HEK293 (cell line): ENCODE results near the gene OR5V1.

ENCODE experiments used
- CTCF ChIA-PET: fragments of 350-600 bp; formaldehyde crosslinking; extraction: SDS; loops from one replicate; lab custom pipeline; 2021; ENCODE audit warnings: antibody characterized with exemption; lab: Yijun Ruan, JAX
- POLR2A ChIA-PET: fragments of 300-600 bp; formaldehyde crosslinking; extraction: SDS; loops from one replicate; lab custom pipeline; 2020; ENCODE audit warnings: antibody characterized with exemption, inconsistent platforms; lab: Yijun Ruan, JAX
- H3K27ac ChIP-seq: fragments of 200-500 bp; sonication (Bioruptor generic); 2 replicates; pipeline ENCODE4 v1.5.1; 2014; ENCODE audit warnings: low read depth, low read length, control low read depth, inconsistent platforms; ENCODE audit errors: extremely low read depth
- H3K36me3 ChIP-seq, 2 experiments: fragments of 200-500 bp in 1 of 2; sonication (Bioruptor generic) in 1 of 2; 1 replicate in 1 of 2; 2 replicates in 1 of 2; pipeline ENCODE4 v1.5.1; 2014 to 2017; ENCODE audit warnings: inconsistent platforms in 2 of 2, low read length in 2 of 2; ENCODE audit not compliant: control insufficient read depth in 2 of 2, insufficient read depth in 1 of 2
- H3K4me1 ChIP-seq: fragments of 200-500 bp; sonication (Bioruptor generic); 2 replicates; pipeline ENCODE4 v1.5.1; 2014; ENCODE audit warnings: mild to moderate bottlenecking, low read length, inconsistent platforms; ENCODE audit not compliant: control insufficient read depth, insufficient read depth
- H3K4me3 ChIP-seq: 2 replicates; pipeline ENCODE4 v1.5.1; 2011; ENCODE audit warnings: low read depth, mild to moderate bottlenecking, control low read depth, low read length, moderate library complexity
- H3K9me3 ChIP-seq: fragments of 200-500 bp; sonication (Bioruptor generic); 2 replicates; pipeline ENCODE4 v1.5.1; 2014; ENCODE audit warnings: low read depth, low read length, inconsistent platforms; ENCODE audit not compliant: control insufficient read depth, insufficient read depth
- IKZF3 ChIP-seq: fragments of 450-650 bp; IDR thresholded peaks from 2 replicates; pipeline ENCODE4 v1.5.0; 2018; ENCODE audit warnings: missing biosample characterization, mild to moderate bottlenecking, missing genetic modification characterization, moderate library complexity
- KLF9 ChIP-seq: fragments of 450-650 bp; formaldehyde crosslinking; IDR thresholded peaks from 2 replicates; pipeline ENCODE4 v1.5.1; 2016; ENCODE audit warnings: missing biosample characterization, missing genetic modification characterization, low read depth
- SALL2 ChIP-seq: fragments of 450-650 bp; formaldehyde crosslinking; IDR thresholded peaks from 2 replicates; pipeline ENCODE4 v1.5.0; 2017; ENCODE audit warnings: missing biosample characterization, mild to moderate bottlenecking, missing genetic modification characterization, borderline replicate concordance
- SCRT1 ChIP-seq: fragments of 450-650 bp; formaldehyde crosslinking; IDR thresholded peaks from 2 replicates; pipeline ENCODE4 v1.5.1; 2016; ENCODE audit warnings: missing biosample characterization, missing genetic modification characterization, borderline replicate concordance
- SP7 ChIP-seq: fragments of 450-650 bp; formaldehyde crosslinking; IDR thresholded peaks from 2 replicates; pipeline ENCODE4 v1.5.1; 2016; ENCODE audit warnings: missing biosample characterization, missing genetic modification characterization
- ZBTB7A ChIP-seq: fragments of 450-650 bp; formaldehyde crosslinking; IDR thresholded peaks from 2 replicates; pipeline ENCODE4 v1.5.1; 2016; ENCODE audit warnings: low read depth, missing biosample characterization, missing genetic modification characterization
- ZFP69B ChIP-seq: fragments of 450-650 bp; formaldehyde crosslinking; IDR thresholded peaks from 2 replicates; pipeline ENCODE4 v1.5.1; 2016; ENCODE audit warnings: missing biosample characterization, missing genetic modification characterization
- ZIC2 ChIP-seq: fragments of 450-650 bp; formaldehyde crosslinking; IDR thresholded peaks from 2 replicates; pipeline ENCODE4 v1.5.1; 2016; ENCODE audit warnings: missing biosample characterization, missing genetic modification characterization
- ZNF146 ChIP-seq: fragments of 450-650 bp; formaldehyde crosslinking; IDR thresholded peaks from 2 replicates; pipeline ENCODE4 v1.5.1; 2016; ENCODE audit warnings: missing biosample characterization, missing genetic modification characterization
- ZNF169 ChIP-seq: fragments of 450-650 bp; formaldehyde crosslinking; IDR thresholded peaks from 2 replicates; pipeline ENCODE4 v1.5.1; 2016; ENCODE audit warnings: missing biosample characterization, missing genetic modification characterization
- ZNF175 ChIP-seq: fragments of 450-650 bp; formaldehyde crosslinking; IDR thresholded peaks from 2 replicates; pipeline ENCODE4 v1.5.1; 2016; ENCODE audit warnings: missing biosample characterization, missing genetic modification characterization
- ZNF184 ChIP-seq: fragments of 450-650 bp; IDR thresholded peaks from 2 replicates; pipeline ENCODE4 v1.5.1; 2018; ENCODE audit warnings: missing biosample characterization, mild to moderate bottlenecking, missing genetic modification characterization
- ZNF2 ChIP-seq: fragments of 450-650 bp; formaldehyde crosslinking; IDR thresholded peaks from 2 replicates; pipeline ENCODE4 v1.5.1; 2016; ENCODE audit warnings: missing biosample characterization, missing genetic modification characterization
- ZNF211 ChIP-seq: fragments of 450-650 bp; formaldehyde crosslinking; IDR thresholded peaks from 2 replicates; pipeline ENCODE4 v1.5.1; 2016; ENCODE audit warnings: low read depth, missing biosample characterization, missing genetic modification characterization
- ZNF214 ChIP-seq: fragments of 450-650 bp; formaldehyde crosslinking; IDR thresholded peaks from 2 replicates; pipeline ENCODE4 v1.5.1; 2017; ENCODE audit warnings: missing biosample characterization, mild to moderate bottlenecking, missing genetic modification characterization, borderline replicate concordance
- ZNF341 ChIP-seq: fragments of 450-650 bp; formaldehyde crosslinking; IDR thresholded peaks from 2 replicates; pipeline ENCODE4; 2016; ENCODE audit warnings: low read depth, missing biosample characterization, missing genetic modification characterization
- ZNF449 ChIP-seq: fragments of 450-650 bp; formaldehyde crosslinking; IDR thresholded peaks from 2 replicates; pipeline ENCODE4 v1.5.1; 2017; ENCODE audit warnings: missing biosample characterization, mild to moderate bottlenecking, missing genetic modification characterization, moderate library complexity
- ZNF510 ChIP-seq: fragments of 450-650 bp; formaldehyde crosslinking; IDR thresholded peaks from 2 replicates; pipeline ENCODE4 v1.5.1; 2018; ENCODE audit warnings: mild to moderate bottlenecking, missing genetic modification characterization, missing biosample characterization; ENCODE audit not compliant: insufficient replicate concordance
- ZNF654 ChIP-seq: fragments of 450-650 bp; formaldehyde crosslinking; IDR thresholded peaks from 2 replicates; pipeline ENCODE4 v1.5.1; 2016; ENCODE audit warnings: low read depth, missing biosample characterization, missing genetic modification characterization
- ZNF76 ChIP-seq: fragments of 450-650 bp; formaldehyde crosslinking; IDR thresholded peaks from 2 replicates; pipeline ENCODE4; 2016; ENCODE audit warnings: low read depth, missing biosample characterization, missing genetic modification characterization, borderline replicate concordance
- ZNF777 ChIP-seq: fragments of 450-650 bp; formaldehyde crosslinking; IDR thresholded peaks from 2 replicates; pipeline ENCODE4 v1.5.1; 2017; ENCODE audit warnings: missing biosample characterization, missing genetic modification characterization, borderline replicate concordance
- TF ChIP-seq, protein P1 (sequence below): fragments of 450-650 bp; formaldehyde crosslinking; IDR thresholded peaks from 2 replicates; pipeline ENCODE4 v1.5.1; 2016; ENCODE audit warnings: missing biosample characterization, missing genetic modification characterization
- TF ChIP-seq, protein P2 (sequence below): fragments of 450-650 bp; formaldehyde crosslinking; IDR thresholded peaks from 2 replicates; pipeline ENCODE4 v1.5.1; 2016; ENCODE audit warnings: missing biosample characterization, missing genetic modification characterization
- TF ChIP-seq, protein P3 (sequence below): fragments of 450-650 bp; IDR thresholded peaks from 2 replicates; pipeline ENCODE4 v1.5.1; 2018; ENCODE audit warnings: missing biosample characterization, missing genetic modification characterization

The OR5V1 gene

DNA sequence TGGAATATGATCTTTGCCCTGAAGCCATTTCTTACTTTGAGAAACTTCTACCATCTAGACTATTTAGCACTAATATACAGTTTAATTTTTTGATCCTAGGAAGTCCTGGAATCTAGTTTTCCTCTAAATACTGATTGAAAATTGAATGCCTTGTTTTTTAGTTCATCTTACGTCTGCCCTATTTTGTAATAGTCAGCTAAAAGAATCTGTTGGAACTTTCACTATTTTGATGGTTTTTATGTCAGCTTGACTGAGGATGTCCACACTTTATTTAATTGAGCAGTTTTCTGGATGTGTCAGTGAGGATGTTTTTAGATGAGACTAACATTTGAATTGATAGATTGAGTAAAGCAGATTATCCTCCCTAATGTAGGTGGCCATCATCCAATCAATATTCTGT is 35.1 kb upstream of the OR5V1 start (continued):
- TF ChIP-seq, protein P1, sequence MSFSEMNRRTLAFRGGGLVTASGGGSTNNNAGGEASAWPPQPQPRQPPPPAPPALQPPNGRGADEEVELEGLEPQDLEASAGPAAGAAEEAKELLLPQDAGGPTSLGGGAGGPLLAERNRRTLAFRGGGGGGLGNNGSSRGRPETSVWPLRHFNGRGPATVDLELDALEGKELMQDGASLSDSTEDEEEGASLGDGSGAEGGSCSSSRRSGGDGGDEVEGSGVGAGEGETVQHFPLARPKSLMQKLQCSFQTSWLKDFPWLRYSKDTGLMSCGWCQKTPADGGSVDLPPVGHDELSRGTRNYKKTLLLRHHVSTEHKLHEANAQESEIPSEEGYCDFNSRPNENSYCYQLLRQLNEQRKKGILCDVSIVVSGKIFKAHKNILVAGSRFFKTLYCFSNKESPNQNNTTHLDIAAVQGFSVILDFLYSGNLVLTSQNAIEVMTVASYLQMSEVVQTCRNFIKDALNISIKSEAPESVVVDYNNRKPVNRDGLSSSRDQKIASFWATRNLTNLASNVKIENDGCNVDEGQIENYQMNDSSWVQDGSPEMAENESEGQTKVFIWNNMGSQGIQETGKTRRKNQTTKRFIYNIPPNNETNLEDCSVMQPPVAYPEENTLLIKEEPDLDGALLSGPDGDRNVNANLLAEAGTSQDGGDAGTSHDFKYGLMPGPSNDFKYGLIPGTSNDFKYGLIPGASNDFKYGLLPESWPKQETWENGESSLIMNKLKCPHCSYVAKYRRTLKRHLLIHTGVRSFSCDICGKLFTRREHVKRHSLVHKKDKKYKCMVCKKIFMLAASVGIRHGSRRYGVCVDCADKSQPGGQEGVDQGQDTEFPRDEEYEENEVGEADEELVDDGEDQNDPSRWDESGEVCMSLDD, result no peak
- TF ChIP-seq KLF9 (tag by site-specific recombination) (no peak), IKZF3 (no peak)

GRCh38 chr6:29399525-29399924 is 30.9 kb upstream of the OR5V1 start:
- H3K9me3 ChIP-seq, result no peaks in the 10 kb centered on the region
- ChIA-PET CTCF (interaction anchor here (0.8 to 1.2 kb wide), 3 partner anchors 15 to 254 kb away, joined by 5 to 7 read pairs (median 6); partner anchors contain the start of gene OR12D1), POLR2A (no interaction called here)
- H3K4me3 ChIP-seq, result no peak overlapping the region
- H3K36me3 ChIP-seq, result no peaks in the 10 kb centered on the region
- no peak overlapping the region for H3K27ac ChIP-seq
- TF ChIP-seq ZNF211 (tag by site-specific recombination) (no peak), ZNF341 (no peak), ZNF184 (tag by site-specific recombination) (no peak), ZNF76 (no peak), ZNF214 (tag by site-specific recombination) (no peak), SP7 (tag by site-specific recombination) (no peak), ZBTB7A (tag by site-specific recombination) (no peak), ZIC2 (tag by site-specific recombination) (no peak)
- TF ChIP-seq, protein P2, sequence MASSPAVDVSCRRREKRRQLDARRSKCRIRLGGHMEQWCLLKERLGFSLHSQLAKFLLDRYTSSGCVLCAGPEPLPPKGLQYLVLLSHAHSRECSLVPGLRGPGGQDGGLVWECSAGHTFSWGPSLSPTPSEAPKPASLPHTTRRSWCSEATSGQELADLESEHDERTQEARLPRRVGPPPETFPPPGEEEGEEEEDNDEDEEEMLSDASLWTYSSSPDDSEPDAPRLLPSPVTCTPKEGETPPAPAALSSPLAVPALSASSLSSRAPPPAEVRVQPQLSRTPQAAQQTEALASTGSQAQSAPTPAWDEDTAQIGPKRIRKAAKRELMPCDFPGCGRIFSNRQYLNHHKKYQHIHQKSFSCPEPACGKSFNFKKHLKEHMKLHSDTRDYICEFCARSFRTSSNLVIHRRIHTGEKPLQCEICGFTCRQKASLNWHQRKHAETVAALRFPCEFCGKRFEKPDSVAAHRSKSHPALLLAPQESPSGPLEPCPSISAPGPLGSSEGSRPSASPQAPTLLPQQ, result no peak
- TF ChIP-seq, protein P3, sequence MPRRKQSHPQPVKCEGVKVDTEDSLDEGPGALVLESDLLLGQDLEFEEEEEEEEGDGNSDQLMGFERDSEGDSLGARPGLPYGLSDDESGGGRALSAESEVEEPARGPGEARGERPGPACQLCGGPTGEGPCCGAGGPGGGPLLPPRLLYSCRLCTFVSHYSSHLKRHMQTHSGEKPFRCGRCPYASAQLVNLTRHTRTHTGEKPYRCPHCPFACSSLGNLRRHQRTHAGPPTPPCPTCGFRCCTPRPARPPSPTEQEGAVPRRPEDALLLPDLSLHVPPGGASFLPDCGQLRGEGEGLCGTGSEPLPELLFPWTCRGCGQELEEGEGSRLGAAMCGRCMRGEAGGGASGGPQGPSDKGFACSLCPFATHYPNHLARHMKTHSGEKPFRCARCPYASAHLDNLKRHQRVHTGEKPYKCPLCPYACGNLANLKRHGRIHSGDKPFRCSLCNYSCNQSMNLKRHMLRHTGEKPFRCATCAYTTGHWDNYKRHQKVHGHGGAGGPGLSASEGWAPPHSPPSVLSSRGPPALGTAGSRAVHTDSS (tag by site-specific recombination), result no peak
- H3K4me1 ChIP-seq, result no peaks in the 10 kb centered on the region

GRCh38 chr6:29395331-29395730 is 26.7 kb upstream of the OR5V1 start, which contains the start of gene OR12D2:
Gene OR12D2, plus strand, starts transcription at chr6:29395631. Its CDS starts 1,069 bp downstream, at chr6:29396700.
- no peaks in the 10 kb centered on the region for H3K9me3 ChIP-seq
- H3K4me1 ChIP-seq, result no peaks in the 10 kb centered on the region
- no peaks in the 10 kb centered on the region for H3K36me3 ChIP-seq
- TF ChIP-seq ZFP69B (no peak), ZNF169 (tag by site-specific recombination) (no peak), ZNF175 (tag by site-specific recombination) (no peak)
- TF ChIP-seq, all 188 proteins: peak for 0
- no peak within 1 kb of the TSS for H3K4me3 ChIP-seq
- CTCF ChIA-PET, result no interaction called here
- H3K27ac ChIP-seq, result no peak within 1 kb of the TSS
- POLR2A ChIA-PET, result no interaction called here

DNA sequence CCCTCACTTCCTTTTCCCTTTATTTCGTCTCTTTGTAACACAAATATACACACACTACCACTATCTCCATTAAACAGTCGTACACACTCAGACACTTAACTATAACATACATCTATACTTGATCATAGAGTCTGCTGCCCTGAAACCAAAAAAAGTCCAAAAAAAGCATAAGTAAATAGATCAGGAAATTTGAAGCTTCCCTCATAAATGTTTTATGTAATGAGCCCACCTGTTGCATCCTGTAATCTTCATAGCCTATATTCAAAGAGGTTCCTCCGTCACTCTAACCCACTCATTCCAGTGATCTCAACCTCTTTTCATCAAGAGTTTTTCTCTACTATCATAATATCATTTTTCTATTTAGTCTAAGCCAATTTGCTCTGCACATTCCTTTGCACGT is 19.9 kb upstream of the OR5V1 start:
- POLR2A ChIA-PET, result no interaction called here
- no peak overlapping the region for H3K4me3 ChIP-seq
- no peak overlapping the region for H3K27ac ChIP-seq
- no peaks in the 10 kb centered on the region for H3K9me3 ChIP-seq
- no peaks in the 10 kb centered on the region for H3K4me1 ChIP-seq
- CTCF ChIA-PET, result no interaction called here
- no peaks in the 10 kb centered on the region for H3K36me3 ChIP-seq
- TF ChIP-seq ZNF654 (tag by site-specific recombination), result no peak
- peak; percentile 82 for TF ChIP-seq SCRT1 (tag by site-specific recombination)
- TF ChIP-seq ZNF2 (tag by site-specific recombination), result no peak
- TF ChIP-seq ZNF76, result no peak
- no peak for TF ChIP-seq ZNF449 (tag by site-specific recombination)
- no peak for TF ChIP-seq ZNF510 (tag by site-specific recombination)
- TF ChIP-seq SALL2 (tag by site-specific recombination), result no peak
- TF ChIP-seq ZNF146, result no peak
- no peak for TF ChIP-seq ZNF777 (tag by site-specific recombination)
